ENCODE measurements around the gene FBXL7.

GRCh38 chr5:15679161-15679560, 179.2 kb downstream of the FBXL7 start:
- TF ChIP-seq CTCF (IDR thresholded peaks at IDR 0.05 in 2 of 3, conservative IDR thresholded peaks at IDR 0.05 in 1 of 3; ENCODE audit: insufficient read depth in 2 of 3, low read depth in 1 of 3, low read length in 3 of 3) (no peak), ZNF224 (CRISPR knock-in tag; IDR thresholded peaks at IDR 0.05) (no peak), POLR2A (conservative IDR thresholded peaks at IDR 0.05) (no peak), RB1 (IDR thresholded peaks at IDR 0.05; ENCODE audit: low read depth) (no peak), HMG20B (CRISPR knock-in tag; IDR thresholded peaks at IDR 0.05) (no peak), XRCC5 (IDR thresholded peaks at IDR 0.05; ENCODE audit: low read depth, low read length) (no peak), ZNF707 (CRISPR knock-in tag; conservative IDR thresholded peaks at IDR 0.05) (no peak)

Data from K562 (cell line).